CD4-positive, alpha-beta T cell treated with Interleukin-15 for 4 hours (primary cell): Measurements from ENCODE around the gene SMYD3.

Experiments used
- DNase-seq: peaks from one replicate; pipeline ENCODE4 v3.0.0-alpha.2; 2020; ENCODE audit warnings: low spot score

SMYD3 gene

GRCh38 chr1:246462986-246463385 lies 44.1 kb downstream of the SMYD3 start:
- no peak for DNase-seq

- no peak for DNase-seq
Observed at GRCh38 chr1:246460406-246460805, 46.7 kb downstream of the SMYD3 start.

- no peak for DNase-seq
Observed at GRCh38 chr1:246459221-246459620, 47.9 kb downstream of the SMYD3 start.

GRCh38 chr1:246455476-246455875 lies 51.6 kb downstream of the SMYD3 start:
- DNase-seq: no peak

- no peak for DNase-seq
Observed at GRCh38 chr1:246454655-246455054, 52.4 kb downstream of the SMYD3 start.

GRCh38 chr1:246450611-246451251 lies 56.3 kb downstream of the SMYD3 start:
- DNase-seq: peak; percentile 6

- DNase-seq: no peak
Observed at GRCh38 chr1:246448373-246448772, 58.7 kb downstream of the SMYD3 start.

GRCh38 chr1:246447501-246447900 lies 59.6 kb downstream of the SMYD3 start:
- no peak for DNase-seq

- DNase-seq: no peak
Observed at GRCh38 chr1:246445503-246445902, 61.6 kb downstream of the SMYD3 start.

- no peak for DNase-seq
Observed at GRCh38 chr1:246444617-246445016, 62.5 kb downstream of the SMYD3 start.

- DNase-seq: no peak
Observed at GRCh38 chr1:246437961-246438360, 69.1 kb downstream of the SMYD3 start.

GRCh38 chr1:246435421-246436041 lies 71.5 kb downstream of the SMYD3 start:
- no peak for DNase-seq

- DNase-seq: no peak
Observed at GRCh38 chr1:246434335-246434734, 72.7 kb downstream of the SMYD3 start.

- no peak for DNase-seq
Observed at GRCh38 chr1:246428542-246429308, 78.4 kb downstream of the SMYD3 start.

GRCh38 chr1:246427611-246428010 lies 79.5 kb downstream of the SMYD3 start:
- DNase-seq: no peak

- no peak for DNase-seq
Observed at GRCh38 chr1:246425895-246426294, 81.2 kb downstream of the SMYD3 start.

GRCh38 chr1:246425139-246425794 lies 81.8 kb downstream of the SMYD3 start:
- no peak for DNase-seq

- DNase-seq: no peak
Observed at GRCh38 chr1:246420300-246420699, 86.8 kb downstream of the SMYD3 start.

- DNase-seq: no peak
Observed at GRCh38 chr1:246418565-246419312, 88.3 kb downstream of the SMYD3 start.

- no peak for DNase-seq
Observed at GRCh38 chr1:246417813-246418564, 89.1 kb downstream of the SMYD3 start.

GRCh38 chr1:246417152-246417812 lies 89.8 kb downstream of the SMYD3 start:
- DNase-seq: no peak
